Stimulated activated CD4-positive, alpha-beta T cell treated with anti-CD3 and anti-CD28 coated beads, Interleukin-15, amount 100 ng/mL, for 24 hours (primary cell): ENCODE measurements around the gene AKAP13.
A peak's percentile ranks its signal among the peaks of the same experiment; 100 is the strongest.

Experiments
- DNase-seq: peaks from one replicate; pipeline ENCODE4 v3.0.0-alpha.2; 2020

The AKAP13 gene

GRCh38 chr15:85581495-85581894, 201.1 kb downstream of the AKAP13 start:
- peak; percentile 31 for DNase-seq

GRCh38 chr15:85582131-85583079, 202.0 kb downstream of the AKAP13 start:
- DNase-seq = peak; percentile 68

GRCh38 chr15:85583442-85583841, 203.0 kb downstream of the AKAP13 start:
- no peak for DNase-seq

- DNase-seq = peak; percentile 67
These were observed 203.6 kb downstream of the AKAP13 start for GRCh38 chr15:85583923-85584390.

- no peak for DNase-seq
These were observed 204.5 kb downstream of the AKAP13 start for GRCh38 chr15:85584872-85585271.

GRCh38 chr15:85586196-85586595, 205.8 kb downstream of the AKAP13 start:
- peak; percentile 18 for DNase-seq

- DNase-seq = no peak
These were observed 207.5 kb downstream of the AKAP13 start for GRCh38 chr15:85587707-85588411.

- no peak for DNase-seq
These were observed 208.3 kb downstream of the AKAP13 start for GRCh38 chr15:85588677-85589076.

- no peak for DNase-seq
These were observed 209.4 kb downstream of the AKAP13 start for GRCh38 chr15:85589851-85590250.

GRCh38 chr15:85591622-85592021, 211.2 kb downstream of the AKAP13 start:
- DNase-seq = no peak

- DNase-seq = no peak
These were observed 211.7 kb downstream of the AKAP13 start for GRCh38 chr15:85592148-85592547.

GRCh38 chr15:85593809-85594445, 213.5 kb downstream of the AKAP13 start:
- DNase-seq = no peak

GRCh38 chr15:85595804-85596536, 215.6 kb downstream of the AKAP13 start:
- DNase-seq = no peak

GRCh38 chr15:85597155-85597815, 216.9 kb downstream of the AKAP13 start:
- DNase-seq = peak; percentile 35

- no peak for DNase-seq
These were observed 217.8 kb downstream of the AKAP13 start for GRCh38 chr15:85598219-85598618.

- no peak for DNase-seq
These were observed 218.5 kb downstream of the AKAP13 start for GRCh38 chr15:85598718-85599398.

GRCh38 chr15:85600001-85600400, 219.6 kb downstream of the AKAP13 start:
- no peak for DNase-seq

GRCh38 chr15:85603160-85603559, 222.8 kb downstream of the AKAP13 start:
- DNase-seq = no peak

- no peak for DNase-seq
These were observed 223.3 kb downstream of the AKAP13 start for GRCh38 chr15:85603703-85604102.

- DNase-seq = no peak
These were observed 223.8 kb downstream of the AKAP13 start for GRCh38 chr15:85604194-85604593.

- DNase-seq = no peak
These were observed 226.3 kb downstream of the AKAP13 start for GRCh38 chr15:85606738-85607137.
